ENCODE results near the gene NDUFS2. TPM values are rescaled to one million over a fixed set of nuclear protein-coding genes. Genes with fewer than 3 reads are reported as not detected.

NDUFS2 gene
- total and polyA plus RNA-seq, 3 experiments from 2014 or later: 82.1 to 97.1 (median 93.5) TPM

GRCh38 chr1:161200992-161201835 is 953 bp upstream of the NDUFS2 start:
- CTCF ChIA-PET: interaction anchor here (1.4 to 14.0 kb wide), 8 partner anchors 9 to 181 kb away, joined by 4 to 197 read pairs (median 12); partner anchors contain the start of genes APOA2, PPOX and TOMM40L
- Mint-ChIP-seq H3K27ac (peak overlapping the region; percentile 96 to 99 (median 98)), H3K36me3 (peaks cover 3 to 33% (median 12%) of the 10 kb centered on the region in 3 donors), H3K4me3 (peak overlapping the region; percentile 93 to 97 (median 95)), H3K4me1 (peaks cover 56 to 66% (median 64%) of the 10 kb centered on the region in 3 donors), H3K27me3 (no peaks in the 10 kb centered on the region), H3K9me3 (no peaks in the 10 kb centered on the region)
- no peak for DNase-seq
- no peaks in the 10 kb centered on the region for H3K9me3 ChIP-seq (ENCODE audit: low read length)
- H3K4me1 ChIP-seq (ENCODE audit: insufficient read depth, low read length): peaks cover 56% of the 10 kb centered on the region
- H3K36me3 ChIP-seq (ENCODE audit: insufficient read depth, low read length): peaks cover 17% of the 10 kb centered on the region
- H3K27me3 ChIP-seq (ENCODE audit: insufficient read depth, low read length, poor library complexity, severe bottlenecking): no peaks in the 10 kb centered on the region
- peak overlapping the region; percentile 99 for H3K4me3 ChIP-seq (ENCODE audit: low read length)
- H3K27ac ChIP-seq (ENCODE audit: low read depth, low read length): peak overlapping the region; percentile 89
- POLR2A ChIA-PET: interaction anchor here (0.5 to 2.3 kb wide), 15 partner anchors 9 to 130 kb away, joined by 3 to 51 read pairs (median 7); partner anchors contain the start of genes B4GALT3, DEDD, PPOX and SDHC

GRCh38 chr1:161206411-161207140 is 4.4 kb downstream of the NDUFS2 start:
- Histone ChIP-seq H3K36me3 (ENCODE audit: insufficient read depth, low read length) (peaks cover 55% of the 10 kb centered on the region), H3K4me1 (ENCODE audit: insufficient read depth, low read length) (peaks cover 50% of the 10 kb centered on the region), H3K27ac (ENCODE audit: low read depth, low read length) (no peak overlapping the region), H3K27me3 (ENCODE audit: insufficient read depth, low read length, poor library complexity, severe bottlenecking) (no peaks in the 10 kb centered on the region), H3K4me3 (ENCODE audit: low read length) (no peak overlapping the region), H3K9me3 (ENCODE audit: low read length) (no peaks in the 10 kb centered on the region)
- POLR2A ChIA-PET: interaction anchor here (0.6 to 1.5 kb wide), 2 partner anchors 19 kb away, joined by 3 to 4 read pairs; partner anchors contain the start of gene TOMM40L
- Mint-ChIP-seq H3K4me3 (no peak overlapping the region), H3K27ac (peak overlapping the region in 3 of 8 donors; percentile 53 to 67 (median 57)), H3K27me3 (no peaks in the 10 kb centered on the region), H3K36me3 (peaks cover 14 to 79% (median 33%) of the 10 kb centered on the region in 3 donors), H3K9me3 (no peaks in the 10 kb centered on the region), H3K4me1 (peaks cover 51 to 67% (median 61%) of the 10 kb centered on the region in 3 donors)
- CTCF ChIA-PET: interaction anchor here (1.0 to 14.0 kb wide), 3 partner anchors 9 to 99 kb away, joined by 3 to 197 read pairs (median 3); partner anchors contain the start of genes APOA2, FCER1G and TOMM40L
- DNase-seq: no peak

- ChIA-PET CTCF (interaction anchor here (1.0 to 14.0 kb wide), 3 partner anchors 8 to 99 kb away, joined by 3 to 197 read pairs (median 3); partner anchors contain the start of genes APOA2, FCER1G and TOMM40L), POLR2A (no interaction called here)
- Mint-ChIP-seq H3K27me3 (no peaks in the 10 kb centered on the region), H3K9me3 (no peaks in the 10 kb centered on the region), H3K4me3 (no peak overlapping the region), H3K36me3 (peaks cover 14 to 84% (median 33%) of the 10 kb centered on the region in 3 donors), H3K27ac (no peak overlapping the region), H3K4me1 (peaks cover 45 to 61% (median 55%) of the 10 kb centered on the region in 3 donors)
- Histone ChIP-seq H3K27me3 (ENCODE audit: insufficient read depth, low read length, poor library complexity, severe bottlenecking) (no peaks in the 10 kb centered on the region), H3K36me3 (ENCODE audit: insufficient read depth, low read length) (peaks cover 61% of the 10 kb centered on the region), H3K4me1 (ENCODE audit: insufficient read depth, low read length) (peaks cover 46% of the 10 kb centered on the region), H3K4me3 (ENCODE audit: low read length) (no peak overlapping the region), H3K27ac (ENCODE audit: low read depth, low read length) (no peak overlapping the region), H3K9me3 (ENCODE audit: low read length) (no peaks in the 10 kb centered on the region)
- no peak for DNase-seq
Observed at GRCh38 chr1:161207173-161207572, 5.0 kb downstream of the NDUFS2 start.

- POLR2A ChIA-PET: no interaction called here
- Histone ChIP-seq H3K4me1 (ENCODE audit: insufficient read depth, low read length) (peaks cover 26% of the 10 kb centered on the region), H3K9me3 (ENCODE audit: low read length) (no peaks in the 10 kb centered on the region), H3K27me3 (ENCODE audit: insufficient read depth, low read length, poor library complexity, severe bottlenecking) (no peaks in the 10 kb centered on the region), H3K4me3 (ENCODE audit: low read length) (no peak overlapping the region), H3K27ac (ENCODE audit: low read depth, low read length) (no peak overlapping the region), H3K36me3 (ENCODE audit: insufficient read depth, low read length) (peaks cover 69% of the 10 kb centered on the region)
- Mint-ChIP-seq H3K27ac (peak overlapping the region in 7 of 8 donors; percentile 34 to 89 (median 77)), H3K4me1 (peaks cover 26 to 37% (median 32%) of the 10 kb centered on the region in 3 donors), H3K4me3 (no peak overlapping the region), H3K36me3 (peaks cover 24 to 90% (median 43%) of the 10 kb centered on the region in 3 donors), H3K9me3 (no peaks in the 10 kb centered on the region), H3K27me3 (no peaks in the 10 kb centered on the region)
- DNase-seq: peak; percentile 44 to 80 (median 57)
- CTCF ChIA-PET: interaction anchor here (1.0 to 14.0 kb wide), 9 partner anchors 10 to 172 kb away, joined by 3 to 197 read pairs (median 5); partner anchors contain the start of genes APOA2 and TOMM40L
Observed at GRCh38 chr1:161209790-161210409, 7.7 kb downstream of the NDUFS2 start.

- POLR2A ChIA-PET: no interaction called here
- Histone ChIP-seq H3K27ac (ENCODE audit: low read depth, low read length) (no peak overlapping the region), H3K4me3 (ENCODE audit: low read length) (no peak overlapping the region), H3K4me1 (ENCODE audit: insufficient read depth, low read length) (peaks cover 36% of the 10 kb centered on the region), H3K36me3 (ENCODE audit: insufficient read depth, low read length) (peaks cover 44% of the 10 kb centered on the region), H3K27me3 (ENCODE audit: insufficient read depth, low read length, poor library complexity, severe bottlenecking) (no peaks in the 10 kb centered on the region), H3K9me3 (ENCODE audit: low read length) (no peaks in the 10 kb centered on the region)
- Mint-ChIP-seq H3K4me3 (no peak overlapping the region), H3K36me3 (peaks cover 19 to 57% (median 27%) of the 10 kb centered on the region in 3 donors), H3K27me3 (no peaks in the 10 kb centered on the region), H3K4me1 (peaks cover 32 to 43% (median 37%) of the 10 kb centered on the region in 3 donors), H3K27ac (no peak overlapping the region), H3K9me3 (no peaks in the 10 kb centered on the region)
- no peak for DNase-seq
- CTCF ChIA-PET: interaction anchor here (5.1 kb wide), 1 partner anchor 12 kb away, joined by 31 read pairs; the partner anchor contains the start of gene TOMM40L
Observed at GRCh38 chr1:161214369-161214768, 12.2 kb downstream of the NDUFS2 start.

GRCh38 chr1:161215076-161215475 is 12.9 kb downstream of the NDUFS2 start, which contains the start of gene FCER1G:
Gene FCER1G, plus strand, starts transcription at chr1:161215295. Its CDS starts 27 bp downstream, at chr1:161215322.
- H3K4me3 ChIP-seq (ENCODE audit: low read length): no peak within 1 kb of the TSS
- H3K36me3 ChIP-seq (ENCODE audit: insufficient read depth, low read length): peaks cover 37% of the 10 kb centered on the region
- CTCF ChIA-PET: interaction anchor here (1.0 to 5.1 kb wide), 4 partner anchors 8 to 23 kb away, joined by 3 to 31 read pairs (median 10); partner anchors contain the start of gene TOMM40L
- no peaks in the 10 kb centered on the region for H3K9me3 ChIP-seq (ENCODE audit: low read length)
- H3K36me3 Mint-ChIP-seq: peaks cover 12 to 50% (median 20%) of the 10 kb centered on the region in 3 donors
- H3K4me1 Mint-ChIP-seq: peaks cover 25 to 43% (median 31%) of the 10 kb centered on the region in 3 donors
- POLR2A ChIA-PET: interaction anchor here (0.8 kb wide), 1 partner anchor 49 kb away, joined by 3 read pairs; the partner anchor contains the start of gene PPOX
- H3K4me1 ChIP-seq (ENCODE audit: insufficient read depth, low read length): peaks cover 36% of the 10 kb centered on the region
- no peak within 1 kb of the TSS for H3K27ac ChIP-seq (ENCODE audit: low read depth, low read length)
- no peaks in the 10 kb centered on the region for H3K27me3 ChIP-seq (ENCODE audit: insufficient read depth, low read length, poor library complexity, severe bottlenecking)
- no peaks in the 10 kb centered on the region for H3K9me3 Mint-ChIP-seq
- peak within 1 kb of the TSS in 4 of 8 donors; percentile 9 to 84 (median 53) for H3K27ac Mint-ChIP-seq
- H3K4me3 Mint-ChIP-seq: no peak within 1 kb of the TSS
- no peaks in the 10 kb centered on the region for H3K27me3 Mint-ChIP-seq
- DNase-seq: no peak

Measured in CD8-positive, alpha-beta memory T cell (primary cell).